ENCODE results near the gene THEMIS2. TPM values are rescaled to one million over a fixed set of nuclear protein-coding genes. Genes with fewer than 3 reads are reported as not detected.

Gene THEMIS2
- total and polyA plus RNA-seq, 10 of the 15 experiments (the other 5 are each of a cell fraction or from before 2014, with no cell fraction given), result 9.1 to 114 (median 38.3) TPM

DNA sequence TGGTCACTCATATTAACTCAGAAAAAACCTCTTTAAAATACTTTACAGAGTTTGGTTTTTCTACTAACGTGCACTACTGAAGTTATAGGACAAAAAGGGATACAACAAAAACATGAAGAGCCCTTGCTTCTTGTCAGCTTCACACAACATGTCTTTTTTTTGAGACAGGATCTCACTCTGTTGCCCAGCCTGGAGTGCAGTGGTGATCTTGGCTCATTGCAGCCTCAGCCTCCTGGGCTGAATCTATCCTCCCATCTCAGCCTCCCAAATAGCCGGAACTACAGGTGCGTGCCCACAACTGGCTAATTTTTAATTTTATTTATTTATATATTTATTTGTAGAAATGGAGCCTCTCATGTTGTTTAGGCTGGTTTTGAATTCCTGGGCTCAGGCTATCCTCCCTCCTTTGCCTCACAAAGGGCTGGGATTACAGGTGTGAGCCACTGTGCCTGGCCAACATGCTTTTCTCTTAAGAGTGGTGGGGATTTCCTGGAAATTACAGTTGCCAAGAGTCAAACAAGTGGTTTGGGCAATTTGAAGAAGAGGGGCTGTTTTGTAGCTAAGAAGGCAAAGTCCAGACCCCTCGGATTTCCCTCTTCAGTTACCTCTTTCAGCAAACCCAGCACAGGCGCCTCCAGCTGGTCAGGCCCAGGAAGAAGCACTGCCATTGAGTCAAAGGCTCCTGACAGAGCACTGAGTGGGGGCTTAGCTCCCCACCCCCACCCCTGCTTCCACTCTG, 56.0 kb downstream of the THEMIS2 start:
- in situ Hi-C loops (cut with MboI) (no loop called here), intact Hi-C loops (cut with micrococcal nuclease; ENCODE audit: unreplicated experiment) (no loop called here)
- no TSS peak for BruUV-seq (replicated peaks)
- Histone ChIP-seq H3K9me3 (replicated peaks; ENCODE audit: control insufficient read depth, insufficient read depth, low read length) (no peaks in the 10 kb centered on the region), H3K4me1 (ENCODE audit: control insufficient read depth, insufficient read depth, low read length) (peaks cover 4% of the 10 kb centered on the region), H3K4me3 (no peak overlapping the region), H2AFZ (ENCODE audit: control insufficient read depth, low read depth, low read length) (no peak overlapping the region), H3K36me3 (ENCODE audit: control insufficient read depth in 2 of 2, insufficient read depth in 2 of 2, low read length in 1 of 2) (no peaks in the 10 kb centered on the region), H3K27me3 (replicated peaks in 1 of 2; ENCODE audit: control insufficient read depth in 2 of 2, insufficient read depth in 2 of 2, low read length in 1 of 2) (no peaks in the 10 kb centered on the region), H4K20me1 (ENCODE audit: control insufficient read depth, insufficient read depth) (no peaks in the 10 kb centered on the region), H3K27ac (ENCODE audit: control insufficient read depth, insufficient read depth) (no peak overlapping the region), H3K9ac (ENCODE audit: control insufficient read depth, insufficient read depth, low read length) (no peak overlapping the region), H3K4me2 (ENCODE audit: control insufficient read depth, insufficient read depth) (no peak overlapping the region), H3K79me2 (ENCODE audit: control insufficient read depth, insufficient read depth, low read length) (no peaks in the 10 kb centered on the region)
- TF ChIP-seq, protein P1, sequence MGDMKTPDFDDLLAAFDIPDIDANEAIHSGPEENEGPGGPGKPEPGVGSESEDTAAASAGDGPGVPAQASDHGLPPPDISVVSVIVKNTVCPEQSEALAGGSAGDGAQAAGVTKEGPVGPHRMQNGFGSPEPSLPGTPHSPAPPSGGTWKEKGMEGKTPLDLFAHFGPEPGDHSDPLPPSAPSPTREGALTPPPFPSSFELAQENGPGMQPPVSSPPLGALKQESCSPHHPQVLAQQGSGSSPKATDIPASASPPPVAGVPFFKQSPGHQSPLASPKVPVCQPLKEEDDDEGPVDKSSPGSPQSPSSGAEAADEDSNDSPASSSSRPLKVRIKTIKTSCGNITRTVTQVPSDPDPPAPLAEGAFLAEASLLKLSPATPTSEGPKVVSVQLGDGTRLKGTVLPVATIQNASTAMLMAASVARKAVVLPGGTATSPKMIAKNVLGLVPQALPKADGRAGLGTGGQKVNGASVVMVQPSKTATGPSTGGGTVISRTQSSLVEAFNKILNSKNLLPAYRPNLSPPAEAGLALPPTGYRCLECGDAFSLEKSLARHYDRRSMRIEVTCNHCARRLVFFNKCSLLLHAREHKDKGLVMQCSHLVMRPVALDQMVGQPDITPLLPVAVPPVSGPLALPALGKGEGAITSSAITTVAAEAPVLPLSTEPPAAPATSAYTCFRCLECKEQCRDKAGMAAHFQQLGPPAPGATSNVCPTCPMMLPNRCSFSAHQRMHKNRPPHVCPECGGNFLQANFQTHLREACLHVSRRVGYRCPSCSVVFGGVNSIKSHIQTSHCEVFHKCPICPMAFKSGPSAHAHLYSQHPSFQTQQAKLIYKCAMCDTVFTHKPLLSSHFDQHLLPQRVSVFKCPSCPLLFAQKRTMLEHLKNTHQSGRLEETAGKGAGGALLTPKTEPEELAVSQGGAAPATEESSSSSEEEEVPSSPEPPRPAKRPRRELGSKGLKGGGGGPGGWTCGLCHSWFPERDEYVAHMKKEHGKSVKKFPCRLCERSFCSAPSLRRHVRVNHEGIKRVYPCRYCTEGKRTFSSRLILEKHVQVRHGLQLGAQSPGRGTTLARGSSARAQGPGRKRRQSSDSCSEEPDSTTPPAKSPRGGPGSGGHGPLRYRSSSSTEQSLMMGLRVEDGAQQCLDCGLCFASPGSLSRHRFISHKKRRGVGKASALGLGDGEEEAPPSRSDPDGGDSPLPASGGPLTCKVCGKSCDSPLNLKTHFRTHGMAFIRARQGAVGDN (IDR thresholded peaks at IDR 0.05), result no peak
- TF ChIP-seq, protein P2, sequence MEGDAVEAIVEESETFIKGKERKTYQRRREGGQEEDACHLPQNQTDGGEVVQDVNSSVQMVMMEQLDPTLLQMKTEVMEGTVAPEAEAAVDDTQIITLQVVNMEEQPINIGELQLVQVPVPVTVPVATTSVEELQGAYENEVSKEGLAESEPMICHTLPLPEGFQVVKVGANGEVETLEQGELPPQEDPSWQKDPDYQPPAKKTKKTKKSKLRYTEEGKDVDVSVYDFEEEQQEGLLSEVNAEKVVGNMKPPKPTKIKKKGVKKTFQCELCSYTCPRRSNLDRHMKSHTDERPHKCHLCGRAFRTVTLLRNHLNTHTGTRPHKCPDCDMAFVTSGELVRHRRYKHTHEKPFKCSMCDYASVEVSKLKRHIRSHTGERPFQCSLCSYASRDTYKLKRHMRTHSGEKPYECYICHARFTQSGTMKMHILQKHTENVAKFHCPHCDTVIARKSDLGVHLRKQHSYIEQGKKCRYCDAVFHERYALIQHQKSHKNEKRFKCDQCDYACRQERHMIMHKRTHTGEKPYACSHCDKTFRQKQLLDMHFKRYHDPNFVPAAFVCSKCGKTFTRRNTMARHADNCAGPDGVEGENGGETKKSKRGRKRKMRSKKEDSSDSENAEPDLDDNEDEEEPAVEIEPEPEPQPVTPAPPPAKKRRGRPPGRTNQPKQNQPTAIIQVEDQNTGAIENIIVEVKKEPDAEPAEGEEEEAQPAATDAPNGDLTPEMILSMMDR (IDR thresholded peaks at IDR 0.05 in 2 of 3, conservative IDR thresholded peaks at IDR 0.05 in 1 of 3; ENCODE audit: control insufficient read depth in 2 of 3, extremely low read depth in 1 of 3, insufficient read depth in 1 of 3, low read depth in 3 of 3, low read length in 3 of 3), result peak; percentile 9 to 14 (median 10); a peak in 1 of 6 replicates
- ChIA-PET CTCF (interaction anchor here (0.5 to 4.8 kb wide), 9 partner anchors 11 to 234 kb away, joined by 3 to 40 read pairs (median 4); no protein-coding TSS in a partner anchor), SMC1A (ENCODE audit: uncharacterized antibody, unreplicated experiment) (interaction anchor here (0.7 to 2.1 kb wide), 9 partner anchors 10 to 150 kb away, joined by 3 to 6 read pairs (median 4); no protein-coding TSS in a partner anchor), POLR2A (no interaction called here), RAD21 (ENCODE audit: unreplicated experiment) (interaction anchor here (1.0 to 2.6 kb wide), 4 partner anchors 36 to 70 kb away, joined by 3 to 9 read pairs (median 6); no protein-coding TSS in a partner anchor)
- no peak for FAIRE-seq
- no peak for DNase-seq (ENCODE audit: low read depth, low spot score)
- WGBS (ENCODE audit: insufficient coverage, insufficient replicate concordance, low lambda C conversion rate, missing lambda C conversion rate), result 57% methylated on average over 5 of the region's 5 CpGs
- peak; percentile 67 for ATAC-seq

Data from GM12878 (cell line).